ENCODE results near the gene CFAP77.

CFAP77 gene

GRCh38 chr9:132520612-132521011 lies 110.6 kb downstream of the CFAP77 start:
- no peak for DNase-seq

- no peak for DNase-seq
These were observed 115.5 kb downstream of the CFAP77 start for GRCh38 chr9:132525308-132526023.

GRCh38 chr9:132531195-132531594 lies 121.2 kb downstream of the CFAP77 start:
- DNase-seq: peak; percentile 8

- no peak for DNase-seq
These were observed 121.9 kb downstream of the CFAP77 start for GRCh38 chr9:132531710-132532570.

- no peak for DNase-seq
These were observed 124.8 kb downstream of the CFAP77 start for GRCh38 chr9:132534832-132535231.

GRCh38 chr9:132536124-132536523 lies 126.1 kb downstream of the CFAP77 start:
- DNase-seq: no peak

- no peak for DNase-seq
These were observed 127.3 kb downstream of the CFAP77 start for GRCh38 chr9:132537352-132537751.

GRCh38 chr9:132538071-132538470 lies 128.1 kb downstream of the CFAP77 start:
- no peak for DNase-seq

- DNase-seq: no peak
These were observed 129.1 kb downstream of the CFAP77 start for GRCh38 chr9:132539096-132539495.

GRCh38 chr9:132541051-132541450 lies 131.0 kb downstream of the CFAP77 start:
- DNase-seq: no peak

GRCh38 chr9:132541870-132542830 lies 132.1 kb downstream of the CFAP77 start:
- DNase-seq: no peak

GRCh38 chr9:132543251-132543650 lies 133.2 kb downstream of the CFAP77 start:
- DNase-seq: no peak

GRCh38 chr9:132543960-132544359 lies 133.9 kb downstream of the CFAP77 start:
- DNase-seq: no peak

- DNase-seq: no peak
These were observed 135.6 kb downstream of the CFAP77 start for GRCh38 chr9:132545578-132545977.

GRCh38 chr9:132546148-132547051 lies 136.4 kb downstream of the CFAP77 start:
- DNase-seq: peak; percentile 12

- no peak for DNase-seq
These were observed 137.0 kb downstream of the CFAP77 start for GRCh38 chr9:132547052-132547431.

GRCh38 chr9:132547436-132547835 lies 137.4 kb downstream of the CFAP77 start:
- no peak for DNase-seq

GRCh38 chr9:132547976-132548730 lies 138.1 kb downstream of the CFAP77 start:
- DNase-seq: no peak

GRCh38 chr9:132548751-132549640 lies 139.0 kb downstream of the CFAP77 start:
- no peak for DNase-seq

- no peak for DNase-seq
These were observed 141.5 kb downstream of the CFAP77 start for GRCh38 chr9:132551556-132551955.

Measured in hematopoietic multipotent progenitor cell treated with erythropoietin and hydrocortisone succinate and interleukin-3 and kit ligand, for 8 days (in vitro differentiated cells).